Measurements from ENCODE around the gene AP2A2.
"Not testable (repeated sequence)": the region's sequence is repeated elsewhere in the genome, so short reads cannot be mapped to it uniquely, and the experiment has no call there.

- not testable (repeated sequence) for TF ChIP-seq POLR2AphosphoS5, CTCF (IDR thresholded peaks at IDR 0.05)
Measured at GRCh38 chr11:975376-975775, 49.7 kb downstream of the AP2A2 start.

All from prostate gland (tissue), 2 donors.